ENCODE data around the gene PA2G4. TPM values are rescaled to one million over a fixed set of nuclear protein-coding genes. Genes with fewer than 3 reads are reported as not detected.

The PA2G4 gene
- total and polyA plus RNA-seq, 10 of the 15 experiments (the other 5 are each of a cell fraction or from before 2014, with no cell fraction given), result 148 to 514 (median 406) TPM

DNA sequence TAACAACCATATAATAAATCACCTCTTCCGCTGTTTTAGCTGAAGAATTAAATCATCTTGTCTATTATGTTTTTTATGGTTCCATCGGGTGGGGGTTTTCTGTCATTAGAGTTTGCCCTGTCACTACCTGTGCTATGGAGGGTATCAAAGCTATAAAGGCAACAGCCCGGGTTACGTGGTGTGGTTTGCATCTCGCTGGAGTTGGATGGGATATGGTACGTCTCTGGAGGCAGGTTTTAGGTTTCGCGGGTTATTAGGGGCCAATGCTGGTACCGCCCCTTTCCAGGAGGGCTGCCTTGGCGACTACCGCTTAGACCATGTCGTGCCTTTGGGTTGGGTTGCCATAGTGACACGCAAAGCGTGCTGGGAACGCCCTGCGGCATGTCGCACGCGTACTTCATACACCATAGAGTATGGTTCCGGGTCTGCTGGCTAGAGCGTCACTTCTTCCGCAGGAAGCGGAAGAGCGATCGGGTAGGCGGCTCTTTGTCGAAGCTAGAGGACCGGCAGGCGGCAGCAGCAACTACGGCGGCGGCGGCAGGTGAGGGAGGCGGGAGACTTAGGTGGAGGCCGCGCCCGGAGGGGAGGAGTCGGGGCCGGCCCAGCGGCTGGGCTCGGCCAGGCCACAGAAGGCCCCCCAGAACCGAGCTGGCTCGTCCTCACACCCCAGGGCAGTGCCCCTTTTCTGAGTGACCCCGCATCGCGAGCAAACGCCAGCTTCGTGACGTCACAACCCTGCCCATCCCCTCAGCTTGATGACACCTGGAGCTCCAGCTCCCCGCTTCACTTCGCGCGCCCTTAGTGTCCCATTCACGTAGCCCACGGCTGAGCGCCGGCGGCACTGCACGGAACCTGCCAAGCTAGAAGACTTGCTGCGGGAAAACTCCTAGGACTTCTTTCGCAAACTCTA, 13.7 kb downstream of the PA2G4 start, which contains the start of gene ZC3H10 (continued):
- TF ChIP-seq, protein P1, sequence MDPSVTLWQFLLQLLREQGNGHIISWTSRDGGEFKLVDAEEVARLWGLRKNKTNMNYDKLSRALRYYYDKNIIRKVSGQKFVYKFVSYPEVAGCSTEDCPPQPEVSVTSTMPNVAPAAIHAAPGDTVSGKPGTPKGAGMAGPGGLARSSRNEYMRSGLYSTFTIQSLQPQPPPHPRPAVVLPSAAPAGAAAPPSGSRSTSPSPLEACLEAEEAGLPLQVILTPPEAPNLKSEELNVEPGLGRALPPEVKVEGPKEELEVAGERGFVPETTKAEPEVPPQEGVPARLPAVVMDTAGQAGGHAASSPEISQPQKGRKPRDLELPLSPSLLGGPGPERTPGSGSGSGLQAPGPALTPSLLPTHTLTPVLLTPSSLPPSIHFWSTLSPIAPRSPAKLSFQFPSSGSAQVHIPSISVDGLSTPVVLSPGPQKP (IDR thresholded peaks at IDR 0.05; ENCODE audit: low read depth, low read length), result peak; percentile 96
- TF ChIP-seq SMAD1 (IDR thresholded peaks at IDR 0.05; ENCODE audit: low read depth, partially characterized antibody) (peak; percentile 73), CBFB (IDR thresholded peaks at IDR 0.05; ENCODE audit: low read depth) (no peak; the same call in none of the 2 replicates), ATF7 (IDR thresholded peaks at IDR 0.05; ENCODE audit: low read depth) (peak; percentile 83), SMARCA5 (IDR thresholded peaks at IDR 0.05) (peak; percentile 68; the same call in 1 of the 2 replicates), NR2F1 (conservative IDR thresholded peaks at IDR 0.05) (peak; percentile 51), NBN (IDR thresholded peaks at IDR 0.05) (peak; percentile 95), FOXK2 (IDR thresholded peaks at IDR 0.05) (peak; percentile 52; the same call in 1 of the 2 replicates), ZNF384 (IDR thresholded peaks at IDR 0.05; ENCODE audit: borderline replicate concordance, low read depth, low read length) (no peak), PML (IDR thresholded peaks at IDR 0.05; ENCODE audit: low read length) (peak; percentile 98), STAT3 (IDR thresholded peaks at IDR 0.05; ENCODE audit: low read depth, low read length) (0 out of 2 replicates have a peak, but pooled peaks have one; percentile 53), TCF3 (IDR thresholded peaks at IDR 0.05; ENCODE audit: borderline replicate concordance, insufficient read depth, low read depth, low read length) (0 out of 2 replicates have a peak, but pooled peaks have one; percentile 49), RAD21 (IDR thresholded peaks at IDR 0.05; ENCODE audit: insufficient read depth, low read depth, low read length) (no peak), NR2C2 (IDR thresholded peaks at IDR 0.05; ENCODE audit: borderline replicate concordance, control insufficient read depth, insufficient read length, low read depth) (peak; percentile 41), KAT2A (conservative IDR thresholded peaks at IDR 0.05; ENCODE audit: control insufficient read depth, low read depth, low read length) (no peak), CHD2 (IDR thresholded peaks at IDR 0.05; ENCODE audit: borderline replicate concordance, low read depth, low read length) (peak; percentile 92), ETV6 (conservative IDR thresholded peaks at IDR 0.05 in 1 of 2, IDR thresholded peaks at IDR 0.05 in 1 of 2; ENCODE audit: borderline replicate concordance in 1 of 2, low read depth in 1 of 2) (peak; percentile 92 to 98; a peak in 3 of 4 replicates), DPF2 (IDR thresholded peaks at IDR 0.05) (peak; percentile 73)
- TF ChIP-seq, protein P2, sequence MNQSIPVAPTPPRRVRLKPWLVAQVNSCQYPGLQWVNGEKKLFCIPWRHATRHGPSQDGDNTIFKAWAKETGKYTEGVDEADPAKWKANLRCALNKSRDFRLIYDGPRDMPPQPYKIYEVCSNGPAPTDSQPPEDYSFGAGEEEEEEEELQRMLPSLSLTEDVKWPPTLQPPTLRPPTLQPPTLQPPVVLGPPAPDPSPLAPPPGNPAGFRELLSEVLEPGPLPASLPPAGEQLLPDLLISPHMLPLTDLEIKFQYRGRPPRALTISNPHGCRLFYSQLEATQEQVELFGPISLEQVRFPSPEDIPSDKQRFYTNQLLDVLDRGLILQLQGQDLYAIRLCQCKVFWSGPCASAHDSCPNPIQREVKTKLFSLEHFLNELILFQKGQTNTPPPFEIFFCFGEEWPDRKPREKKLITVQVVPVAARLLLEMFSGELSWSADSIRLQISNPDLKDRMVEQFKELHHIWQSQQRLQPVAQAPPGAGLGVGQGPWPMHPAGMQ (IDR thresholded peaks at IDR 0.05; ENCODE audit: borderline replicate concordance), result no peak
- TF ChIP-seq, protein P3, sequence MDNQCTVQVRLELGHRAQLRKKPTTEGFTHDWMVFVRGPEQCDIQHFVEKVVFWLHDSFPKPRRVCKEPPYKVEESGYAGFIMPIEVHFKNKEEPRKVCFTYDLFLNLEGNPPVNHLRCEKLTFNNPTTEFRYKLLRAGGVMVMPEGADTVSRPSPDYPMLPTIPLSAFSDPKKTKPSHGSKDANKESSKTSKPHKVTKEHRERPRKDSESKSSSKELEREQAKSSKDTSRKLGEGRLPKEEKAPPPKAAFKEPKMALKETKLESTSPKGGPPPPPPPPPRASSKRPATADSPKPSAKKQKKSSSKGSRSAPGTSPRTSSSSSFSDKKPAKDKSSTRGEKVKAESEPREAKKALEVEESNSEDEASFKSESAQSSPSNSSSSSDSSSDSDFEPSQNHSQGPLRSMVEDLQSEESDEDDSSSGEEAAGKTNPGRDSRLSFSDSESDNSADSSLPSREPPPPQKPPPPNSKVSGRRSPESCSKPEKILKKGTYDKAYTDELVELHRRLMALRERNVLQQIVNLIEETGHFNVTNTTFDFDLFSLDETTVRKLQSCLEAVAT (IDR thresholded peaks at IDR 0.05), result peak; percentile 47
- TF ChIP-seq, protein P4, sequence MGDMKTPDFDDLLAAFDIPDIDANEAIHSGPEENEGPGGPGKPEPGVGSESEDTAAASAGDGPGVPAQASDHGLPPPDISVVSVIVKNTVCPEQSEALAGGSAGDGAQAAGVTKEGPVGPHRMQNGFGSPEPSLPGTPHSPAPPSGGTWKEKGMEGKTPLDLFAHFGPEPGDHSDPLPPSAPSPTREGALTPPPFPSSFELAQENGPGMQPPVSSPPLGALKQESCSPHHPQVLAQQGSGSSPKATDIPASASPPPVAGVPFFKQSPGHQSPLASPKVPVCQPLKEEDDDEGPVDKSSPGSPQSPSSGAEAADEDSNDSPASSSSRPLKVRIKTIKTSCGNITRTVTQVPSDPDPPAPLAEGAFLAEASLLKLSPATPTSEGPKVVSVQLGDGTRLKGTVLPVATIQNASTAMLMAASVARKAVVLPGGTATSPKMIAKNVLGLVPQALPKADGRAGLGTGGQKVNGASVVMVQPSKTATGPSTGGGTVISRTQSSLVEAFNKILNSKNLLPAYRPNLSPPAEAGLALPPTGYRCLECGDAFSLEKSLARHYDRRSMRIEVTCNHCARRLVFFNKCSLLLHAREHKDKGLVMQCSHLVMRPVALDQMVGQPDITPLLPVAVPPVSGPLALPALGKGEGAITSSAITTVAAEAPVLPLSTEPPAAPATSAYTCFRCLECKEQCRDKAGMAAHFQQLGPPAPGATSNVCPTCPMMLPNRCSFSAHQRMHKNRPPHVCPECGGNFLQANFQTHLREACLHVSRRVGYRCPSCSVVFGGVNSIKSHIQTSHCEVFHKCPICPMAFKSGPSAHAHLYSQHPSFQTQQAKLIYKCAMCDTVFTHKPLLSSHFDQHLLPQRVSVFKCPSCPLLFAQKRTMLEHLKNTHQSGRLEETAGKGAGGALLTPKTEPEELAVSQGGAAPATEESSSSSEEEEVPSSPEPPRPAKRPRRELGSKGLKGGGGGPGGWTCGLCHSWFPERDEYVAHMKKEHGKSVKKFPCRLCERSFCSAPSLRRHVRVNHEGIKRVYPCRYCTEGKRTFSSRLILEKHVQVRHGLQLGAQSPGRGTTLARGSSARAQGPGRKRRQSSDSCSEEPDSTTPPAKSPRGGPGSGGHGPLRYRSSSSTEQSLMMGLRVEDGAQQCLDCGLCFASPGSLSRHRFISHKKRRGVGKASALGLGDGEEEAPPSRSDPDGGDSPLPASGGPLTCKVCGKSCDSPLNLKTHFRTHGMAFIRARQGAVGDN (IDR thresholded peaks at IDR 0.05), result peak; percentile 62
